T-helper 2 cell treated with Interferon-gamma antibody and Interleukin-4, amounts not matched to agents 5 μg/mL and 100 μg/mL, for 36 hours (primary cell): ENCODE measurements around the gene SLC2A1.

Experiments
- DNase-seq: peaks from one replicate; pipeline ENCODE4 v3.0.0; 2021; ENCODE audit warnings: low spot score
- H3K27ac Mint-ChIP-seq: one replicate; pipeline ENCODE4 v1.8.0; 2021; ENCODE audit warnings: mild to moderate bottlenecking, mixed read lengths
- H3K27me3 Mint-ChIP-seq: one replicate; pipeline ENCODE4 v1.8.0; 2021; ENCODE audit warnings: low read depth, mixed read lengths
- H3K36me3 Mint-ChIP-seq: one replicate; pipeline ENCODE4 v1.8.0; 2021; ENCODE audit warnings: low read depth, mixed read lengths
- H3K4me1 Mint-ChIP-seq: one replicate; pipeline ENCODE4 v1.8.0; 2021; ENCODE audit warnings: low read depth, mixed read lengths
- H3K4me3 Mint-ChIP-seq: one replicate; pipeline ENCODE4 v1.8.0; 2022; ENCODE audit warnings: mild to moderate bottlenecking, moderate library complexity, mixed read lengths
- H3K9me3 Mint-ChIP-seq: one replicate; pipeline ENCODE4 v1.8.0; 2021; ENCODE audit warnings: mixed read lengths

The SLC2A1 gene

DNA sequence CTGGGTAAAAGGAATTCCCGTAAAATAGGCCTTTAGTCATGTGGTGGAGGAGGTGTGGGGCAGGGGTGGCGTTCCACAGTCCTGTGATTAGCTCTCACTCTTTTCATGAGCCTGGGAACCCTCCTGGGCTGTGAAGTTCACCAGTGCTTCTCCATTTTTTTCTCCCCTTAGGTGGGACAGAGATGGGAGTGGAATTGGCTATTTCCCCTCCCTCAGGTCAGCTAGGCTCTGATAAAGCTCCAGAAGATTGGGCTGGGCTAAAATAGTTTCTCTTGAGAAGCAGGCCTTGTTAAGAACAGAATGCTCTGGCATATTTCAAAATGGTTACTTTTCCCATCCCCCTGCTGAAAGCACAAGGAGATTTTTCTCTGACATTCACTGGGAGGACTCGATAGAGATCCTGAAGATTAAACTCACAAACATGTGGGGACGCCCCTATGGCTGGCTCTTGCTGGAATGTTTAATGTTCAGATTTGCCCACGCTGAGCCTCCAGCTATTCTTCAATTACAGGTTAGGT, 33.4 kb upstream of the SLC2A1 start:
- Mint-ChIP-seq H3K27me3 (no peaks in the 10 kb centered on the region), H3K36me3 (no peaks in the 10 kb centered on the region), H3K27ac (no peak overlapping the region), H3K4me3 (no peak overlapping the region), H3K4me1 (no peaks in the 10 kb centered on the region), H3K9me3 (peaks cover 3% of the 10 kb centered on the region)
- no peak for DNase-seq

GRCh38 chr1:42990757-42991346, 32.2 kb upstream of the SLC2A1 start:
- no peaks in the 10 kb centered on the region for H3K27me3 Mint-ChIP-seq
- peaks cover 3% of the 10 kb centered on the region for H3K9me3 Mint-ChIP-seq
- H3K4me1 Mint-ChIP-seq: no peaks in the 10 kb centered on the region
- H3K4me3 Mint-ChIP-seq: no peak overlapping the region
- H3K36me3 Mint-ChIP-seq: no peaks in the 10 kb centered on the region
- no peak overlapping the region for H3K27ac Mint-ChIP-seq
- DNase-seq: no peak

DNA sequence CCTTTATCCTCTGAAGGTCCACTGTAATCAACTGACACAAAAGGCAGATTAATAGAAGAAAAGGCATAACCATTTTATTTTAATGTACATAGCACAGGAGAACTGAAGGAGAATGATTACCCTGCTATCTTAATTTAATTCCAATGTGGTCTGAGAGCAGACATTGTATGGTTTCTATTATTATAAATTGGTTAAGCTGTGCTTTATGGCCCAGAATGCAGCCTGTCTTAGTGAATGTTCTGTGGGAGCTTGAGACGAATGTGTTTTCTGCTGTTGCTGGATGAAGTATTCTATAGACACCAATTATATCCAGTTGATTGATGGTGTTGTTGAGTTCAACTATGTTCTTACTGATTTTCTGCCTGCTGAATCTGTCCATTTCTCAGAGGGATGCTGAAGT, 25.0 kb upstream of the SLC2A1 start:
- no peaks in the 10 kb centered on the region for H3K9me3 Mint-ChIP-seq
- H3K27ac Mint-ChIP-seq: no peak overlapping the region
- no peaks in the 10 kb centered on the region for H3K4me1 Mint-ChIP-seq
- H3K4me3 Mint-ChIP-seq: no peak overlapping the region
- H3K27me3 Mint-ChIP-seq: no peaks in the 10 kb centered on the region
- H3K36me3 Mint-ChIP-seq: no peaks in the 10 kb centered on the region
- no peak for DNase-seq

GRCh38 chr1:42983253-42983652, 24.6 kb upstream of the SLC2A1 start:
- Mint-ChIP-seq H3K4me1 (no peaks in the 10 kb centered on the region), H3K9me3 (no peaks in the 10 kb centered on the region), H3K36me3 (no peaks in the 10 kb centered on the region), H3K27me3 (no peaks in the 10 kb centered on the region), H3K27ac (no peak overlapping the region), H3K4me3 (no peak overlapping the region)
- no peak for DNase-seq

GRCh38 chr1:42982641-42983040, 24.0 kb upstream of the SLC2A1 start:
- no peak for DNase-seq
- H3K27me3 Mint-ChIP-seq: no peaks in the 10 kb centered on the region
- H3K4me3 Mint-ChIP-seq: no peak overlapping the region
- no peaks in the 10 kb centered on the region for H3K4me1 Mint-ChIP-seq
- no peaks in the 10 kb centered on the region for H3K9me3 Mint-ChIP-seq
- H3K27ac Mint-ChIP-seq: no peak overlapping the region
- H3K36me3 Mint-ChIP-seq: no peaks in the 10 kb centered on the region

DNA sequence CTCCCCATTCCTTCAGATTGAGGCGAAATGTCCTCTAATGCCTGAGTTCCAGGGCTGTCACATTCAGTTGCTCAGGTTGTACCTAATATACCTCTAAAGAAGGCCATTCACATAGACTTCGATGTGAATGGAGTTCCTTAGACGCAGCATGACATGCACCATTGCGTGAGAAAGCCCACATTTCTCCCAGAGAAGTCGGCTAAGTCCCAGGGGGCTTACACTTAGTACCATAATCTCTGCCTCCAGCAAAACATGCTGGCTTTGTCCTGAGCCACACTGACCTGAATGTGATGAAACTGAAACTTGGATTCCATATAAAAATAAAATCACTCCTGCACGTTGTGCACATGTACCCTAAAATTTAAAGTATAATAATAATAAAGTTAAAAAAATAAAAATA, 23.2 kb upstream of the SLC2A1 start:
- Mint-ChIP-seq H3K36me3 (no peaks in the 10 kb centered on the region), H3K9me3 (no peaks in the 10 kb centered on the region)

DNA sequence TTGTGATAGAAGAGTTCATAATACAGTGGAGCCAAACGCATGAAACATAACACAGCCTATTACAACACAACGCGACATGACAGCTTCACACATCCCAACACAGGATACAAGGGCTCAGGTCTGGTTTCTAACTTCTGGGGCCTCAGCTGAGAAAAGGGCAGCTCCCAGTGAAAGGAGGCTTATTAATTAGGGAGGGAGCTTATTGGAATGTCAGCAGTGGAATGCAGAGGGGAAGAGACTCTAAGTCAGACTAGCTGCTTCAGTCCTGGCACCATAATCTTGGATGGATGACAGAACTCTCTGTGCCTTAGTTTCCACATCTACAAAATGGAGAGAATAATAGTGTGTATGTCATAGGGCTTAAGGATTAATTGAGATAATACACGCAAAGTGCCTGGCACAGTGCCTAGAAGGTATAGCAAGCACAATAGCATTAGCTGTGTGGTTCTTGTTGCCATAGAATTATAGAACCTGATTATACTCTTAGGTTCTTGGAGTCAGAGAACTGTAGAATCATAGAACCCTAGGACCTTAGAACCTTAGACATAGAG, 22.7 kb upstream of the SLC2A1 start:
- DNase-seq: no peak
- no peak overlapping the region for H3K4me3 Mint-ChIP-seq
- no peaks in the 10 kb centered on the region for H3K36me3 Mint-ChIP-seq
- no peaks in the 10 kb centered on the region for H3K4me1 Mint-ChIP-seq
- H3K27me3 Mint-ChIP-seq: no peaks in the 10 kb centered on the region
- no peaks in the 10 kb centered on the region for H3K9me3 Mint-ChIP-seq
- no peak overlapping the region for H3K27ac Mint-ChIP-seq

More for the DNA sequence above, 23.2 kb upstream of the SLC2A1 start:
- H3K27ac Mint-ChIP-seq: no peak overlapping the region
- H3K27me3 Mint-ChIP-seq: no peaks in the 10 kb centered on the region
- no peak overlapping the region for H3K4me3 Mint-ChIP-seq
- DNase-seq: no peak
- no peaks in the 10 kb centered on the region for H3K4me1 Mint-ChIP-seq

- Mint-ChIP-seq H3K27ac (no peak overlapping the region), H3K36me3 (no peaks in the 10 kb centered on the region), H3K4me3 (no peak overlapping the region)
These were observed 21.5 kb upstream of the SLC2A1 start for GRCh38 chr1:42979896-42980800.

GRCh38 chr1:42979036-42979430, 20.4 kb upstream of the SLC2A1 start:
- H3K4me1 Mint-ChIP-seq: no peaks in the 10 kb centered on the region
- H3K4me3 Mint-ChIP-seq: no peak overlapping the region
- H3K9me3 Mint-ChIP-seq: no peaks in the 10 kb centered on the region
- H3K27ac Mint-ChIP-seq: no peak overlapping the region
- no peaks in the 10 kb centered on the region for H3K27me3 Mint-ChIP-seq
- no peak for DNase-seq
- no peaks in the 10 kb centered on the region for H3K36me3 Mint-ChIP-seq

More at GRCh38 chr1:42979896-42980800, 21.5 kb upstream of the SLC2A1 start:
- no peaks in the 10 kb centered on the region for H3K27me3 Mint-ChIP-seq
- no peaks in the 10 kb centered on the region for H3K4me1 Mint-ChIP-seq
- H3K9me3 Mint-ChIP-seq: no peaks in the 10 kb centered on the region
- DNase-seq: no peak

GRCh38 chr1:42978317-42979035, 19.8 kb upstream of the SLC2A1 start:
- Mint-ChIP-seq H3K4me1 (no peaks in the 10 kb centered on the region), H3K4me3 (no peak overlapping the region), H3K27ac (no peak overlapping the region), H3K36me3 (no peaks in the 10 kb centered on the region), H3K27me3 (no peaks in the 10 kb centered on the region), H3K9me3 (no peaks in the 10 kb centered on the region)
- no peak for DNase-seq

GRCh38 chr1:42977653-42978052, 19.0 kb upstream of the SLC2A1 start:
- DNase-seq: no peak
- Mint-ChIP-seq H3K36me3 (no peaks in the 10 kb centered on the region), H3K4me1 (no peaks in the 10 kb centered on the region), H3K9me3 (no peaks in the 10 kb centered on the region), H3K27me3 (no peaks in the 10 kb centered on the region), H3K27ac (no peak overlapping the region), H3K4me3 (no peak overlapping the region)

- Mint-ChIP-seq H3K36me3 (no peaks in the 10 kb centered on the region), H3K4me3 (no peak overlapping the region), H3K27me3 (no peaks in the 10 kb centered on the region), H3K4me1 (no peaks in the 10 kb centered on the region), H3K27ac (no peak overlapping the region), H3K9me3 (no peaks in the 10 kb centered on the region)
- no peak for DNase-seq
These were observed 17.0 kb upstream of the SLC2A1 start for GRCh38 chr1:42975561-42976225.

DNA sequence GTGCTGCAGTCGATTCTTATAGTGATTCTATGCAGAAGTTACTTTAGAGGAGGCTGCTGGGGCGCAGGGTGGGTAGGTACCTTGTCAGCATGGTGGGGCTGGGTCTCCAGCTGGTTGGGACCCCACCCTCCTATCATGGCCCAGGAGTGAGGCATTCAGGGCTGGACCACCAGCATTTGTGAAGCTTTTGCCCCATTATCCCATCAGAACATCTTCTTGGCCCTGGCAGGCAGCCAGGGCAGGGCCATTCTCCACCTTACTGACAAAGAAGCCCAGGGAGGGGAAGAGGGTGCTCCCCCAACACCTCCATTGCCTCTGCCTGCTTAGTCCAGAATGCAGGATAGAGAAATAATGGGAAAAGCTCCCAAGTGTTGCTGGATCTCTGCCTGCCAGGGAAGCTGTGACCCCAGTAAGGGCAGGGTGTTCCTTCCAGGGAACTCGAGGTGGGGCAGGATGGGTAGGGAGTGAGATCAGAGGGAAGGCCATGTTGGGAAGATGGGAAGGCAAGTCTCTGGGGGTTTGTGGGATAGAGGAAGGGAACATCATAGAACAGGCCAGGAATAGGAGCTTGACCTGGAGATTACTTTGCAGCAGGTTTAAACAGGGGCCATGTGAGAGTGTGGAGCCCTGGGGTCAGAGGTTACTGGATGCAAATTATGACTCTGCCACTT, 16.2 kb upstream of the SLC2A1 start:
- Mint-ChIP-seq H3K36me3 (no peaks in the 10 kb centered on the region), H3K4me3 (no peak overlapping the region), H3K27me3 (no peaks in the 10 kb centered on the region), H3K27ac (no peak overlapping the region), H3K4me1 (no peaks in the 10 kb centered on the region), H3K9me3 (no peaks in the 10 kb centered on the region)
- no peak for DNase-seq
